K562 (cell line): ENCODE results near the gene PFKP. TPM values are rescaled to one million over a fixed set of nuclear protein-coding genes. Genes with fewer than 3 reads are reported as not detected.

ENCODE experiments used
- BDP1 ChIP-seq: IDR thresholded peaks from 3 replicates; pipeline ENCODE4 v1.6.1; 2011; ENCODE audit not compliant: insufficient read length, insufficient read depth
- CBX1 ChIP-seq: sonication (generic); IDR thresholded peaks from 2 replicates; pipeline ENCODE4 v1.6.1; 2016; ENCODE audit warnings: antibody characterized with exemption, low read depth, mild to moderate bottlenecking
- CREM ChIP-seq: IDR thresholded peaks from 2 replicates; pipeline ENCODE4 v1.6.1; 2014; ENCODE audit warnings: antibody characterized with exemption, low read depth
- DMBX1 ChIP-seq: fragments of 250-450 bp; sonication (Bioruptor Pico); IDR thresholded peaks from 2 replicates; pipeline ENCODE4 v1.8.0; 2022; ENCODE audit warnings: inconsistent platforms, mild to moderate bottlenecking, moderate library complexity, borderline replicate concordance
- E2F6 ChIP-seq, 2 experiments: IDR thresholded peaks; 2 replicates each; pipeline ENCODE4 v1.6.1; 2011; ENCODE audit warnings: borderline replicate concordance in 1 of 2, control low read depth in 1 of 2, low read depth in 1 of 2, low read length in 1 of 2, mild to moderate bottlenecking in 1 of 2, mixed read lengths in 1 of 2, moderate library complexity in 1 of 2; ENCODE audit not compliant: insufficient read depth in 1 of 2, insufficient read length in 1 of 2, poor library complexity in 1 of 2, severe bottlenecking in 1 of 2; ENCODE audit errors: extremely low read depth in 1 of 2
- FUS ChIP-seq: fragments of 200-400 bp; formaldehyde crosslinking; optimal IDR thresholded peaks from 2 replicates; pipeline ENCODE3; 2017; ENCODE audit warnings: low read depth, low read length
- HNRNPH1 ChIP-seq: fragments of 200-400 bp; formaldehyde crosslinking; optimal IDR thresholded peaks from 2 replicates; pipeline ENCODE3; 2017; ENCODE audit warnings: low read depth, mild to moderate bottlenecking, low read length, moderate library complexity
- KLF1 ChIP-seq: fragments of 450-650 bp; IDR thresholded peaks from 2 replicates; pipeline ENCODE4 v1.6.1; 2016; ENCODE audit warnings: missing genetic modification characterization, missing compliant biosample characterization
- KLF10 ChIP-seq: fragments of 250-450 bp; sonication (Bioruptor Pico); IDR thresholded peaks from 2 replicates; pipeline ENCODE4 v1.6.1; 2021; ENCODE audit warnings: matching md5 sums
- MCM7 ChIP-seq, 2 experiments: fragments of 450-650 bp; IDR thresholded peaks; 2 replicates each; pipeline ENCODE4 v1.6.1; 2016 to 2018
- NCOR1 ChIP-seq: fragments of 450-650 bp; IDR thresholded peaks from 2 replicates; pipeline ENCODE4 v1.6.1; 2016; ENCODE audit warnings: mild to moderate bottlenecking, moderate library complexity
- NFE2L1 ChIP-seq: fragments of 450-650 bp; IDR thresholded peaks from 2 replicates; pipeline ENCODE4 v1.6.1; 2016; ENCODE audit warnings: missing genetic modification characterization, low read depth, mild to moderate bottlenecking, missing compliant biosample characterization, moderate library complexity, borderline replicate concordance
- RBM22 ChIP-seq: fragments of 200-400 bp; formaldehyde crosslinking; IDR thresholded peaks from 2 replicates; pipeline ENCODE4 v1.6.1; 2018; ENCODE audit warnings: low read length, low read depth; ENCODE audit not compliant: poor library complexity, severe bottlenecking
- RNF2 ChIP-seq: sonication (generic); IDR thresholded peaks from 2 replicates; pipeline ENCODE4 v1.6.1; 2016
- SAFB2 ChIP-seq: fragments of 200-400 bp; formaldehyde crosslinking; IDR thresholded peaks from 2 replicates; pipeline ENCODE4 v1.6.1; 2018; ENCODE audit warnings: borderline replicate concordance, low read length, low read depth, moderate library complexity; ENCODE audit not compliant: severe bottlenecking
- SMARCE1 ChIP-seq: fragments of 450-650 bp; IDR thresholded peaks from 2 replicates; pipeline ENCODE4 v1.7.1; 2016; ENCODE audit warnings: mild to moderate bottlenecking
- TCF15 ChIP-seq: fragments of 250-450 bp; sonication (Bioruptor Pico); IDR thresholded peaks from 2 replicates; pipeline ENCODE4 v1.8.0; 2022; ENCODE audit warnings: moderate library complexity, mild to moderate bottlenecking, inconsistent platforms
- TCF7 ChIP-seq: sonication (generic); IDR thresholded peaks from 2 replicates; pipeline ENCODE4 v1.6.1; 2016; ENCODE audit warnings: antibody characterized with exemption, borderline replicate concordance
- YY1 ChIP-seq, 3 experiments: IDR thresholded peaks; 2 replicates each; pipeline ENCODE4 v1.6.1; 2011; ENCODE audit warnings: low read length in 2 of 3, mild to moderate bottlenecking in 2 of 3, moderate library complexity in 2 of 3, borderline replicate concordance in 1 of 3, control low read depth in 1 of 3, low read depth in 1 of 3; ENCODE audit not compliant: insufficient read depth in 3 of 3, insufficient replicate concordance in 2 of 3, control insufficient read depth in 1 of 3, insufficient read length in 1 of 3; ENCODE audit errors: extremely low read depth in 1 of 3
- ZMIZ1 ChIP-seq, 2 experiments: fragments of 150-350 bp in 1 of 2; IDR thresholded peaks; 2 replicates each; pipeline ENCODE4 v1.6.1; 2012 to 2016; ENCODE audit warnings: low read depth in 2 of 2, low read length in 2 of 2, mild to moderate bottlenecking in 1 of 2, moderate library complexity in 1 of 2
- ZNF121 ChIP-seq: sonication (generic); formaldehyde crosslinking; conservative IDR thresholded peaks from 2 replicates; pipeline ENCODE4 v1.8.0; 2022; ENCODE audit warnings: missing genetic modification reagents
- ZNF133 ChIP-seq: fragments of 250-450 bp; sonication (Bioruptor Pico); IDR thresholded peaks from 2 replicates; pipeline ENCODE4 v1.4.0; 2020; ENCODE audit warnings: mild to moderate bottlenecking
- ZNF3 ChIP-seq: fragments of 250-450 bp; sonication (Bioruptor Pico); IDR thresholded peaks from 2 replicates; pipeline ENCODE4 v1.5.0; 2021; ENCODE audit warnings: mild to moderate bottlenecking, moderate library complexity
- ZNF436 ChIP-seq: fragments of 250-450, 450-650 bp; sonication (Bioruptor Pico); formaldehyde crosslinking; IDR thresholded peaks from 2 replicates; pipeline ENCODE4 v1.7.0; 2020; ENCODE audit warnings: mild to moderate bottlenecking
- polyA plus RNA-seq, 8 experiments: library from polyadenylated mRNA; depleted of rRNA in 4 of 8; stranded (reverse) in 5 of 8; unstranded in 3 of 8; fragments of >200 nt; fragmentation: Nextera tagmentation in 2 of 8; fragmentation: Illumina TruSeq in 1 of 8; extraction: Ambion mirVana in 2 of 8; extraction: Trizol in 1 of 8; gene quantifications; 2 replicates each; pipeline versions ENCODE4 v1.2.1 to v1.2.3, GENCODE V29; 2011 to 2014; ENCODE audit warnings: inconsistent platforms in 1 of 8, missing spikeins in 1 of 8
- total RNA-seq, 7 experiments: library from RNA; depleted of rRNA in 6 of 7; stranded (reverse); fragments of >200 nt in 6 of 7; fragmentation: Illumina TruSeq in 2 of 7; extraction: Trizol in 2 of 7; gene quantifications; 2 replicates each; pipeline versions ENCODE4 v1.2.1 to v1.2.3, GENCODE V29; 2011 to 2021; ENCODE audit warnings: low replicate concordance in 1 of 7

PFKP gene
- total and polyA plus RNA-seq, 9 of the 15 experiments (the other 6 are each of a cell fraction or from before 2014, with no cell fraction given): 23.5 to 116 (median 62.1) TPM

- no peak for TF ChIP-seq ZNF3
- TF ChIP-seq NFE2L1 (tag): peak; percentile 87
- TF ChIP-seq DMBX1: no peak
- no peak for TF ChIP-seq ZNF133 (CRISPR knock-in tag)
- TF ChIP-seq SAFB2: no peak
- TF ChIP-seq ZNF121: no peak
- TF ChIP-seq YY1 (IDR thresholded peaks at IDR 0.05; ENCODE audit: borderline replicate concordance in 1 of 3, control insufficient read depth in 1 of 3, extremely low read depth in 1 of 3, insufficient read depth in 3 of 3, insufficient read length in 1 of 3, insufficient replicate concordance in 2 of 3, low read depth in 1 of 3, low read length in 2 of 3): peak in 1 of 3 experiments; percentile 34
- TF ChIP-seq NCOR1: peak; percentile 41; the same call in 1 of the 2 replicates
- TF ChIP-seq HNRNPH1: no peak
- TF ChIP-seq RNF2: peak; percentile 30
- no peak for TF ChIP-seq ZNF436 (CRISPR knock-in tag)
- no peak for TF ChIP-seq TCF7
- peak in 1 of 2 experiments; percentile 55 for TF ChIP-seq E2F6 (IDR thresholded peaks at IDR 0.05; ENCODE audit: borderline replicate concordance in 1 of 2, extremely low read depth in 1 of 2, insufficient read depth in 1 of 2, insufficient read length in 1 of 2, low read depth in 1 of 2, low read length in 1 of 2, poor library complexity in 1 of 2, severe bottlenecking in 1 of 2)
- no peak for TF ChIP-seq KLF10 (CRISPR knock-in tag)
- no peak for TF ChIP-seq TCF15
- no peak for TF ChIP-seq BDP1
- TF ChIP-seq CBX1: no peak
- TF ChIP-seq SMARCE1: peak; percentile 97
- no peak for TF ChIP-seq KLF1 (tag)
- TF ChIP-seq ZMIZ1 (IDR thresholded peaks at IDR 0.05; ENCODE audit: low read depth in 2 of 2, low read length in 2 of 2): 0 out of 4 replicates have a peak, but pooled peaks of 1 of the 2 experiments have one; percentile 19
- TF ChIP-seq MCM7 (IDR thresholded peaks at IDR 0.05): no peak
- 0 out of 2 replicates have a peak, but pooled peaks have one; percentile 19 for TF ChIP-seq CREM
- TF ChIP-seq RBM22: no peak
- no peak for TF ChIP-seq FUS
Measured at GRCh38 chr10:3095373-3096139, 28.2 kb downstream of the PFKP start (continued).
